Tibial artery (tissue), 4 donors: ENCODE data around the gene ID4.

Experiments
- DNase-seq, 2 donors: peaks; one replicate each; pipeline ENCODE4 v3.0.0-alpha.2; 2019
- H3K27ac ChIP-seq, 2 donors: fragments of 200-600 bp; sonication (generic) in 1 of 2; 1 replicate in 1 of 2; 2 replicates in 1 of 2; pipeline ENCODE4 v1.5.1; 2018 to 2019; ENCODE audit warnings: mild to moderate bottlenecking in 1 of 2
- H3K27me3 ChIP-seq, 2 donors: fragments of 200-600 bp; sonication (generic) in 1 of 2; one replicate each; pipeline versions ENCODE4 v1.5.1 to v1.6.0; 2016 to 2019
- H3K36me3 ChIP-seq, 3 donors: fragments of 200-600 bp; sonication (generic) in 2 of 3; one replicate each; pipeline ENCODE4 v1.5.1; 2016 to 2019; ENCODE audit warnings: mild to moderate bottlenecking in 2 of 3
- H3K4me1 ChIP-seq, 4 donors: fragments of 200-600 bp; sonication (generic) in 2 of 4; 1 replicate in 3 of 4; 2 replicates in 1 of 4; pipeline ENCODE4 v1.5.1; 2016 to 2019
- H3K4me3 ChIP-seq, 2 donors: fragments of 200-600 bp; sonication (generic) in 1 of 2; 1 replicate in 1 of 2; 2 replicates in 1 of 2; pipeline ENCODE4 v1.5.1; 2018 to 2019; ENCODE audit warnings: mild to moderate bottlenecking in 2 of 2
- H3K9me3 ChIP-seq, 3 donors: fragments of 200-600 bp; sonication (generic) in 1 of 3; one replicate each; pipeline ENCODE4 v1.5.1; 2016 to 2019
- intact Hi-C: fragments of 100-400 bp; cut with DNase I; formaldehyde crosslinking; loops from one replicate; pipeline ENCODE4 v1.15.0; 2023; ENCODE audit warnings: low total_unique reads
- TF ChIP-seq, protein P1 (sequence below), 2 experiments: fragments of 200-600 bp in 1 of 2; fragments of 450-650 bp in 1 of 2; IDR thresholded peaks; one replicate each; pipeline ENCODE4 v1.5.1; 2017 to 2019; ENCODE audit warnings: antibody characterized with exemption in 2 of 2, mild to moderate bottlenecking in 1 of 2, moderate library complexity in 1 of 2

The ID4 gene

DNA sequence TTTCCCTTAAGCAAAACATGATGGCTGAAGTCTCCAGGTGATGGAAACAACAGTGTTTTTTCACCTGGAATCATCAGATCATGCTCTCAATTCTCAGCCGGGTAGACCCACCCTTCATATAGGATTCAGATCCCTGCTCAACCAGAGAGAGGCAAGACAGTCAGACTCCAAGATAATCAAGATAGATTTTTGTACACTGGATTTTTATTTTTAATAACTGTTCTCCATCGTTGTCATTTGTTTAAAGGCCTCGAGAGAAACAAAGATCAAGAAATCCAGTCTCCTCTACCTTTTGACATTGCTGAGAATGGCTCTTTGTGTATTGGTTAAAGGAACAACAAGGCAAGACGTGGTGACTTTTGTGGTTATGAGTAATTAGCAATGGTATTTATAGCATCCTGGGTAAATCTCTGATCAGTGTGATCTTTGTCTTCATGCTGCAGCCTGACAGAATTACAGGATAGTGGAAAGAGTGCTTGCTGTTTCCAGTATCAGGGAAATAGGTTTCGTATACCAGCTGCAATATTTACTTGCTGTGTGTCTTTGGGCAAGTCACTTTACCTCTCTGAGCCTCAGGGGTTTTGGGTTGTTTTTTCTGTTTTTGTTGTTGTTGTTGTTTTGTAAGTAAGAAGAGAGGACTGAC is 29.9 kb downstream of the ID4 start:
- Histone ChIP-seq H3K36me3 (no peaks in the 10 kb centered on the region), H3K9me3 (no peaks in the 10 kb centered on the region), H3K4me1 (peaks cover 0 to 4% (median 0%) of the 10 kb centered on the region in 4 donors), H3K27me3 (no peaks in the 10 kb centered on the region), H3K27ac (no peak overlapping the region), H3K4me3 (no peak overlapping the region)
- DNase-seq: no peak
- intact Hi-C loops: no loop called here
- TF ChIP-seq, protein P1, sequence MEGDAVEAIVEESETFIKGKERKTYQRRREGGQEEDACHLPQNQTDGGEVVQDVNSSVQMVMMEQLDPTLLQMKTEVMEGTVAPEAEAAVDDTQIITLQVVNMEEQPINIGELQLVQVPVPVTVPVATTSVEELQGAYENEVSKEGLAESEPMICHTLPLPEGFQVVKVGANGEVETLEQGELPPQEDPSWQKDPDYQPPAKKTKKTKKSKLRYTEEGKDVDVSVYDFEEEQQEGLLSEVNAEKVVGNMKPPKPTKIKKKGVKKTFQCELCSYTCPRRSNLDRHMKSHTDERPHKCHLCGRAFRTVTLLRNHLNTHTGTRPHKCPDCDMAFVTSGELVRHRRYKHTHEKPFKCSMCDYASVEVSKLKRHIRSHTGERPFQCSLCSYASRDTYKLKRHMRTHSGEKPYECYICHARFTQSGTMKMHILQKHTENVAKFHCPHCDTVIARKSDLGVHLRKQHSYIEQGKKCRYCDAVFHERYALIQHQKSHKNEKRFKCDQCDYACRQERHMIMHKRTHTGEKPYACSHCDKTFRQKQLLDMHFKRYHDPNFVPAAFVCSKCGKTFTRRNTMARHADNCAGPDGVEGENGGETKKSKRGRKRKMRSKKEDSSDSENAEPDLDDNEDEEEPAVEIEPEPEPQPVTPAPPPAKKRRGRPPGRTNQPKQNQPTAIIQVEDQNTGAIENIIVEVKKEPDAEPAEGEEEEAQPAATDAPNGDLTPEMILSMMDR (IDR thresholded peaks at IDR 0.05): no peak

DNA sequence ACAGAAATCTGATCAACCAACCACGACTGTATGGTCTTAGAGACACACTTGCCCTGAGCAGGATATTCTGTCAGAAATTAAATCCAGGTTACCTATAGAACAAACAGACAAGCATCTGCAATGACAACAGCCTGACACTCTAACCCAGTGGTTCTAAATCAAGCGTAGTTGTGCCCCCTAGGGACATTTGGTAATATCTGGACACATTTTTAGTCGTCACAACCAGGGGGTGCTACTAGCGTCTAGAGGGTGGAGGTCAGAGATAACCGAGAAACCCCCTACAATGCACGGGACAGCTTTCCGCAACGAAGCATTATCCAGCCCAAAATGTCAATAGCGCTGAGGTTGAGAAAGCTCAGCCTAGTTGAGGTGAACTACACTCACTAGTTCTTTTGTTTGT is 32.3 kb downstream of the ID4 start:
- TF ChIP-seq, protein P1 (IDR thresholded peaks at IDR 0.05): no peak
- Histone ChIP-seq H3K36me3 (no peaks in the 10 kb centered on the region), H3K27me3 (no peaks in the 10 kb centered on the region), H3K9me3 (no peaks in the 10 kb centered on the region), H3K4me1 (peaks cover 0 to 4% (median 0%) of the 10 kb centered on the region in 4 donors), H3K27ac (no peak overlapping the region), H3K4me3 (no peak overlapping the region)
- intact Hi-C loops: no loop called here
- DNase-seq: no peak

DNA sequence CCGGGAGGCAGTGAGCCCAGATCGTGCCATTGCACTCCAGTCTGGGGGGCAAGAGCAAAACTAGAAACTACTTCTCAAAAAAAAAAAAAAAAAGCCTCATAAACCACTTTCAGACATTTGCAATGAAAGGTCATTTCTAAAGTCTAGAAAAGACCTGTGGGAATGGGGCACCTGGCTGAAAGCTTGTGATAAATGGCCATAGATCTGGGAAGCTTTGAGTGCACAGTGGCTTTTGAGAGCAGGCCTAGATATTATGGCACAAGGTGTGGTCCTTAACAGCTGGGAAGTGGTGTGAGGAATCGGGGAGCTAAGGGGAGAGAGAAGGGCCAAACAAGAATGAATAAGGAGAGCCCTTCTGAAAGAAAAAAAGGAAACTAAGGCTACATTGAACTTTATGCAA is 33.2 kb downstream of the ID4 start:
- H3K27me3 ChIP-seq: no peaks in the 10 kb centered on the region
- TF ChIP-seq, protein P1 (IDR thresholded peaks at IDR 0.05): no peak
- no peak for DNase-seq
- no peaks in the 10 kb centered on the region for H3K36me3 ChIP-seq
- H3K4me3 ChIP-seq: no peak overlapping the region
- H3K27ac ChIP-seq: no peak overlapping the region
- intact Hi-C loops: no loop called here
- no peaks in the 10 kb centered on the region for H3K9me3 ChIP-seq
- peaks cover 0 to 4% (median 0%) of the 10 kb centered on the region in 4 donors for H3K4me1 ChIP-seq

GRCh38 chr6:19873031-19873430 is 35.9 kb downstream of the ID4 start:
- Histone ChIP-seq H3K4me1 (no peaks in the 10 kb centered on the region), H3K27ac (no peak overlapping the region), H3K27me3 (no peaks in the 10 kb centered on the region), H3K9me3 (no peaks in the 10 kb centered on the region), H3K4me3 (no peak overlapping the region), H3K36me3 (no peaks in the 10 kb centered on the region)
- TF ChIP-seq, protein P1 (IDR thresholded peaks at IDR 0.05): no peak
- intact Hi-C loops: no loop called here
- DNase-seq: no peak

- TF ChIP-seq, protein P1 (IDR thresholded peaks at IDR 0.05): no peak
- no peaks in the 10 kb centered on the region for H3K27me3 ChIP-seq
- no peak overlapping the region for H3K27ac ChIP-seq
- intact Hi-C loops: no loop called here
- no peak for DNase-seq
- H3K4me3 ChIP-seq: no peak overlapping the region
- H3K36me3 ChIP-seq: no peaks in the 10 kb centered on the region
- H3K9me3 ChIP-seq: no peaks in the 10 kb centered on the region
- H3K4me1 ChIP-seq: no peaks in the 10 kb centered on the region
Observed at GRCh38 chr6:19876672-19877071, 39.5 kb downstream of the ID4 start.

GRCh38 chr6:19879663-19880062 is 42.5 kb downstream of the ID4 start:
- TF ChIP-seq, protein P1 (IDR thresholded peaks at IDR 0.05): no peak
- H3K4me1 ChIP-seq: no peaks in the 10 kb centered on the region
- intact Hi-C loops: no loop called here
- DNase-seq: no peak
- H3K27ac ChIP-seq: no peak overlapping the region
- no peaks in the 10 kb centered on the region for H3K9me3 ChIP-seq
- no peaks in the 10 kb centered on the region for H3K36me3 ChIP-seq
- H3K27me3 ChIP-seq: no peaks in the 10 kb centered on the region
- no peak overlapping the region for H3K4me3 ChIP-seq
